ENCODE measurements around the gene P2RY2. TPM values are rescaled to one million over a fixed set of nuclear protein-coding genes. Genes with fewer than 3 reads are reported as not detected.

Gene P2RY2
- total RNA-seq, 1 experiment from 2014 or later, result not detected

- no peak for DNase-seq (ENCODE audit: low read depth)
These were observed 63.9 kb downstream of the P2RY2 start for GRCh38 chr11:73281796-73282660.

DNA sequence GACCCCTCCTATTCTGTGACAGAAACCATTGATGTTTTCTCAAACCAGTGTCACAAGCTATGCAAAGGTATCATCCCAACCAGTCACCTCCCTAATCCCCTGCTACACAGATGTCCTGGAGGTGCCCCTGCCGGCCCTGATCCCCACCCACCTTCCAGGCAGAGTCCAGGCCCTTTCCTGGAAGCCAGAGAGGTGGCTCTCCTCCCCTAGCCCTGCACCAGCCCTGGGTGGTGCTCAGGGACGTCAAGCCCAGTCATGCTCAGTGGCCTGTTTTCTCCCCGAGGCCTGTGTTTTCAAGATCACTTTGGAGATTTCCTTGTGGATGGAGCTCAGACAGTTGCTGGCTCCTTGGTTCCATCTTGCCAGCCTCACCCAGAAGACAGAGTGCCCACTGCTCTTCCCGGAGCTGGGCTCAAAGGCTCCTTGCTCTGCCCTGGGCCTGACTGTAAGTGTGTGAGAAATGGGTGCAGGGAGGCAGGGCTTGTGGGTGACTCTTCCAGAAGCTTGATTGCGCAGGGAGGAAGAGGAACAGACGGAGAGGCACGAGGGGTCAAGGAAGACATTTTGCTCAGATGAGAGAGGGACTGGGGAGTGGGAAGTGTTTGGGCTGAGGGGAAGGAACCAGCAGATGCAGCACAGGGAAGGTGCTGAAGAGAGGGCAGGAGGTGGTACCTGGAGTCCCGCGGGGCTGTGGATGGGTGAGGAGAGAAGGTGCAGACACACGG is 65.4 kb downstream of the P2RY2 start:
- DNase-seq (ENCODE audit: low read depth), result no peak

- DNase-seq (ENCODE audit: low read depth), result no peak
These were observed 66.0 kb downstream of the P2RY2 start for GRCh38 chr11:73284106-73284505.

- no peak for DNase-seq (ENCODE audit: low read depth)
These were observed 67.6 kb downstream of the P2RY2 start for GRCh38 chr11:73285721-73286120.

Other genes with a start within 250 kb of the P2RY2 start
- gene FCHSD2, start 76.0 kb upstream of the P2RY2 start, total RNA-seq (2014; rRNA removed), result 5.1 and 5.9 TPM in 2 replicates
- gene P2RY6, start 54.1 kb downstream of the P2RY2 start, total RNA-seq (2014; rRNA removed), result 0.17 TPM in 1 of 2 replicates, not detected in the other
- gene ARHGEF17, start 90.0 kb downstream of the P2RY2 start, total RNA-seq (2014; rRNA removed), result 13.8 and 15.7 TPM in 2 replicates
- gene RELT, start 158.1 kb downstream of the P2RY2 start, total RNA-seq (2014; rRNA removed), result 12.9 and 13.0 TPM in 2 replicates